HepG2 (cell line): ENCODE data around the gene TAMALIN. TPM values are rescaled to one million over a fixed set of nuclear protein-coding genes. Genes with fewer than 3 reads are reported as not detected.

ENCODE experiments used
- ATAC-seq: fragments of 200-7000 bp; cut with Tn5 transposase; 3 replicates; pipeline ENCODE4 v1.9.1; 2020; ENCODE audit warnings: mild to moderate bottlenecking, moderate library complexity
- BruUV-seq: library from RNA; stranded (reverse); fragments of 400-500 nt; replicated peaks from 2 replicates; lab custom pipeline; 2021; lab: Mats Ljungman, UMichigan
- CTCF ChIA-PET: fragments of 300-600 bp; formaldehyde crosslinking; extraction: SDS; loops from one replicate; lab custom pipeline; 2021; ENCODE audit warnings: low total read pairs, inconsistent platforms, low intra/inter-chr PET ratio; lab: Yijun Ruan, JAX
- POLR2A ChIA-PET: fragments of 350-600 bp; sonication (Branson Sonifier 250); formaldehyde crosslinking; loops from one replicate; lab custom pipeline; 2020; ENCODE audit warnings: antibody characterized with exemption, inconsistent platforms; lab: Yijun Ruan, JAX
- DNase-seq: peaks from one replicate; pipeline ENCODE4 v3.0.0-alpha.2; 2015; ENCODE audit warnings: low spot score
- FAIRE-seq: peaks from 3 replicates; lab custom pipeline; 2011; peaks lifted over from hg19 to GRCh38; lab: Jason Lieb, UNC
- H2AFZ ChIP-seq: one replicate; pipeline ENCODE4 v1.6.1; 2011; ENCODE audit warnings: low read length, inconsistent platforms
- H3K27ac ChIP-seq: fragments of 300-600 bp; 3 replicates; pipeline ENCODE4 v1.8.0; 2011; ENCODE audit warnings: mixed run types, mild to moderate bottlenecking, mixed read lengths, low read length, inconsistent platforms; ENCODE audit not compliant: insufficient read depth; ENCODE audit errors: extremely low read length
- H3K27me3 ChIP-seq, 2 experiments: fragments of 200-600 bp in 1 of 2; 2 replicates in 1 of 2; 3 replicates in 1 of 2; pipeline versions ENCODE4 v1.6.0 to v1.8.0; 2011; ENCODE audit warnings: low read length in 2 of 2, mild to moderate bottlenecking in 2 of 2, moderate library complexity in 2 of 2, inconsistent platforms in 1 of 2; ENCODE audit not compliant: insufficient read depth in 2 of 2, control insufficient read depth in 1 of 2
- H3K36me3 ChIP-seq, 2 experiments: fragments of 200-600 bp in 1 of 2; replicated peaks in 1 of 2; 2 replicates in 1 of 2; 3 replicates in 1 of 2; pipeline versions ENCODE4 v1.5.1 to v1.8.0; 2011; ENCODE audit warnings: low read length in 2 of 2, inconsistent platforms in 1 of 2; ENCODE audit not compliant: insufficient read depth in 2 of 2, control insufficient read depth in 1 of 2
- H3K4me1 ChIP-seq: 2 replicates; pipeline ENCODE4 v1.5.1; 2012; ENCODE audit warnings: low read length, inconsistent platforms; ENCODE audit not compliant: insufficient read depth
- H3K4me2 ChIP-seq: 2 replicates; pipeline ENCODE4 v1.6.0; 2011; ENCODE audit warnings: low read depth, low read length, inconsistent platforms
- H3K4me3 ChIP-seq, 3 experiments: fragments of 200-600 bp in 1 of 3; sonication (generic), shearing (Covaris generic) in 1 of 3; replicated peaks in 1 of 3; 2 replicates each; pipeline ENCODE4 v1.5.1; 2011 to 2016; ENCODE audit warnings: low read length in 3 of 3, inconsistent platforms in 2 of 3, low read depth in 2 of 3, mild to moderate bottlenecking in 2 of 3, control low read depth in 1 of 3, mixed read lengths in 1 of 3; ENCODE audit not compliant: insufficient read depth in 1 of 3
- H3K79me2 ChIP-seq: one replicate; pipeline ENCODE4 v1.6.1; 2011; ENCODE audit warnings: low read length, inconsistent platforms; ENCODE audit not compliant: insufficient read depth
- H3K9ac ChIP-seq: 2 replicates; pipeline ENCODE4 v1.6.0; 2011; ENCODE audit warnings: mild to moderate bottlenecking, low read depth, low read length, inconsistent platforms; ENCODE audit not compliant: insufficient read depth
- H3K9me3 ChIP-seq: 2 replicates; pipeline ENCODE4 v1.5.1; 2012; ENCODE audit warnings: mild to moderate bottlenecking, low read length
- H4K20me1 ChIP-seq: 2 replicates; pipeline ENCODE4 v1.6.0; 2011; ENCODE audit warnings: inconsistent platforms, mild to moderate bottlenecking, low read length, moderate library complexity; ENCODE audit not compliant: insufficient read depth
- EED ChIP-seq: sonication (generic); formaldehyde crosslinking; IDR thresholded peaks from 2 replicates; pipeline ENCODE4 v1.5.0; 2020; ENCODE audit warnings: mild to moderate bottlenecking, missing genetic modification reagents
- KLF15 ChIP-seq: sonication (generic); formaldehyde crosslinking; IDR thresholded peaks from 2 replicates; pipeline ENCODE4 v1.8.1; 2023; ENCODE audit warnings: borderline replicate concordance, mild to moderate bottlenecking, inconsistent platforms, missing genetic modification reagents, mixed read lengths
- KMT2B ChIP-seq: IDR thresholded peaks from 2 replicates; pipeline ENCODE4 v1.6.1; 2016; ENCODE audit warnings: missing genetic modification reagents, missing compliant biosample characterization
- NBN ChIP-seq: fragments of 450-650 bp; conservative IDR thresholded peaks from 2 replicates; pipeline ENCODE4 v1.6.1; 2017
- NFE2 ChIP-seq: sonication (generic); formaldehyde crosslinking; IDR thresholded peaks from 2 replicates; pipeline ENCODE4 v1.4.0; 2020; ENCODE audit warnings: missing genetic modification reagents
- NFE2L2 ChIP-seq: fragments of 150-350 bp; IDR thresholded peaks from 2 replicates; pipeline ENCODE4 v1.6.1; 2014; ENCODE audit warnings: low read length
- PBX3 ChIP-seq: sonication (generic); formaldehyde crosslinking; IDR thresholded peaks from 2 replicates; pipeline ENCODE4 v1.8.1; 2023; ENCODE audit warnings: missing genetic modification reagents, inconsistent platforms, borderline replicate concordance
- POGZ ChIP-seq: sonication (generic); formaldehyde crosslinking; IDR thresholded peaks from 2 replicates; pipeline ENCODE4 v1.4.0; 2020; ENCODE audit warnings: mild to moderate bottlenecking, missing genetic modification reagents
- PTBP1 ChIP-seq: fragments of 200-400 bp; formaldehyde crosslinking; IDR thresholded peaks from 2 replicates; pipeline ENCODE4 v1.6.1; 2018; ENCODE audit warnings: low read length, low read depth; ENCODE audit not compliant: poor library complexity, severe bottlenecking
- SKIL ChIP-seq: sonication (generic); formaldehyde crosslinking; IDR thresholded peaks from 2 replicates; pipeline ENCODE4 v1.8.0; 2022; ENCODE audit warnings: missing genetic modification reagents, mild to moderate bottlenecking, moderate library complexity, borderline replicate concordance
- WIZ ChIP-seq: sonication (generic); formaldehyde crosslinking; IDR thresholded peaks from 2 replicates; pipeline ENCODE4 v1.5.1; 2020; ENCODE audit warnings: mild to moderate bottlenecking, missing genetic modification reagents
- ZBTB44 ChIP-seq: sonication (generic); formaldehyde crosslinking; IDR thresholded peaks from 2 replicates; pipeline ENCODE4 v1.4.0; 2020; ENCODE audit warnings: missing genetic modification reagents
- ZEB1 ChIP-seq: IDR thresholded peaks from 2 replicates; pipeline ENCODE4 v1.6.1; 2012; ENCODE audit warnings: mild to moderate bottlenecking, low read depth, inconsistent platforms; ENCODE audit not compliant: insufficient replicate concordance
- ZNF232 ChIP-seq: sonication (generic); formaldehyde crosslinking; IDR thresholded peaks from 2 replicates; pipeline ENCODE4 v1.4.0; 2020; ENCODE audit warnings: missing genetic modification reagents, borderline replicate concordance
- ZNF34 ChIP-seq: sonication (generic); formaldehyde crosslinking; IDR thresholded peaks from 2 replicates; pipeline ENCODE4 v1.4.0; 2020; ENCODE audit warnings: mild to moderate bottlenecking, missing genetic modification reagents, borderline replicate concordance
- ZNF501 ChIP-seq: sonication (generic); formaldehyde crosslinking; IDR thresholded peaks from 2 replicates; pipeline ENCODE4 v1.5.1; 2020; ENCODE audit warnings: mild to moderate bottlenecking, moderate library complexity, missing genetic modification reagents
- ZNF558 ChIP-seq: sonication (generic); formaldehyde crosslinking; IDR thresholded peaks from 2 replicates; pipeline ENCODE4 v1.9.0; 2022; ENCODE audit warnings: mild to moderate bottlenecking, missing genetic modification reagents, borderline replicate concordance
- ZNF577 ChIP-seq: sonication (generic); formaldehyde crosslinking; IDR thresholded peaks from 2 replicates; pipeline ENCODE4 v1.4.0; 2020; ENCODE audit warnings: mild to moderate bottlenecking, low read depth, missing genetic modification reagents, borderline replicate concordance
- WGBS: methylation state at CpG from one replicate; pipeline ENCODE4 v1.1.6; 2017; ENCODE audit warnings: low lambda C conversion rate; 5-methylcytosine and 5-hydroxymethylcytosine counted together
- in situ Hi-C: cut with HindIII; loops from 2 replicates; pipeline ENCODE4 v1.10.0; 2017; ENCODE audit warnings: low pct_unique_long_range_greater_than_20kb; ENCODE audit not compliant: extremely low pct_ligation_motif_present
- intact Hi-C: fragments of 100-400 bp; cut with micrococcal nuclease; formaldehyde crosslinking; loops from one replicate; pipeline ENCODE4 v1.10.0; 2022; ENCODE audit not compliant: unreplicated experiment
- polyA plus RNA-seq, 8 experiments: library from polyadenylated mRNA; depleted of rRNA in 3 of 8; stranded (reverse) in 7 of 8; unstranded in 1 of 8; fragments of >200 nt; fragmentation: Illumina TruSeq in 4 of 8; extraction: Trizol in 4 of 8; gene quantifications; 2 replicates each; pipeline versions ENCODE4 v1.2.1 to v1.2.3, GENCODE V29; 2011 to 2016; ENCODE audit warnings: low read depth in 4 of 8, missing spikeins in 1 of 8, mixed read lengths in 1 of 8; ENCODE audit not compliant: insufficient read depth in 1 of 8
- total RNA-seq, 5 experiments: library from RNA; depleted of rRNA; stranded (reverse); fragments of >200 nt; fragmentation: Illumina TruSeq; extraction: Trizol; gene quantifications; 2 replicates each; pipeline ENCODE4 v1.2.3, GENCODE V29; 2016; ENCODE audit warnings: low read depth in 1 of 5

The TAMALIN gene
- total and polyA plus RNA-seq, 2 of the 13 experiments (the other 11 are each of a cell fraction or from before 2014, with no cell fraction given): 2.9 to 10.9 TPM

- H3K27me3 ChIP-seq: no peaks in the 10 kb centered on the region
- in situ Hi-C loops: loop anchor here (10.0 kb wide), 1 partner anchor 92 kb away; no protein-coding TSS in a partner anchor
- CTCF ChIA-PET: no interaction called here
- no peak overlapping the region for H3K4me2 ChIP-seq
- no peak overlapping the region for H3K4me3 ChIP-seq
- 95% methylated on average over 8 of the region's 8 CpGs for WGBS
- no peaks in the 10 kb centered on the region for H4K20me1 ChIP-seq
- DNase-seq (no peak), FAIRE-seq (no peak), ATAC-seq (no peak)
- no peak for TF ChIP-seq SKIL (CRISPR knock-in tag)
- TF ChIP-seq PBX3: no peak
- TF ChIP-seq NBN: no peak
- TF ChIP-seq ZNF558 (CRISPR knock-in tag): no peak
- no peak for TF ChIP-seq EED (CRISPR knock-in tag)
- TF ChIP-seq ZNF34 (CRISPR knock-in tag): no peak
- no peak for TF ChIP-seq NFE2L2
- no peak for TF ChIP-seq KLF15
- no peak for TF ChIP-seq ZNF232 (CRISPR knock-in tag)
- no peak for TF ChIP-seq ZNF577 (CRISPR knock-in tag)
- TF ChIP-seq PTBP1: no peak
- no peak for TF ChIP-seq ZBTB44
- TF ChIP-seq WIZ (CRISPR knock-in tag): no peak
- TF ChIP-seq KMT2B: no peak
- TF ChIP-seq NFE2 (CRISPR knock-in tag): no peak
- no peak for TF ChIP-seq ZEB1
- TF ChIP-seq POGZ (CRISPR knock-in tag): no peak
- no peak for TF ChIP-seq ZNF501 (CRISPR knock-in tag)
- H2AFZ ChIP-seq: no peak overlapping the region
- no peak overlapping the region for H3K9ac ChIP-seq
- H3K36me3 ChIP-seq: peaks cover 13 to 49% of the 10 kb centered on the region in 2 experiments
- no peak overlapping the region for H3K27ac ChIP-seq
- intact Hi-C loops: no loop called here
- no peaks in the 10 kb centered on the region for H3K4me1 ChIP-seq
- H3K9me3 ChIP-seq: no peaks in the 10 kb centered on the region
- POLR2A ChIA-PET: no interaction called here
- no TSS peak for BruUV-seq
- no peaks in the 10 kb centered on the region for H3K79me2 ChIP-seq
Observed at GRCh38 chr12:51986834-51987233, 19.9 kb upstream of the TAMALIN start.
